NCI-H1436 treated with DMSO at 0.1 percent for 48 hours (cell line): Measurements from ENCODE around the gene EXOC1L.

Experiments
- DNase-seq: peaks from one replicate; lab custom pipeline; 2025; lab: John Stamatoyannopoulos, UW

EXOC1L gene

GRCh38 chr4:55884093-55884850, 64.7 kb downstream of the EXOC1L start:
- no peak for DNase-seq

- DNase-seq: no peak
These were observed 65.2 kb downstream of the EXOC1L start for GRCh38 chr4:55884851-55885219.
